ENCODE data around the gene PSIP1. TPM values are rescaled to one million over a fixed set of nuclear protein-coding genes. Genes with fewer than 3 reads are reported as not detected.

PSIP1 gene
- total and polyA plus RNA-seq, 2 donors (not counting 1 experiment from before 2014, with no cell fraction given), result 51.2 to 73.3 TPM

DNA sequence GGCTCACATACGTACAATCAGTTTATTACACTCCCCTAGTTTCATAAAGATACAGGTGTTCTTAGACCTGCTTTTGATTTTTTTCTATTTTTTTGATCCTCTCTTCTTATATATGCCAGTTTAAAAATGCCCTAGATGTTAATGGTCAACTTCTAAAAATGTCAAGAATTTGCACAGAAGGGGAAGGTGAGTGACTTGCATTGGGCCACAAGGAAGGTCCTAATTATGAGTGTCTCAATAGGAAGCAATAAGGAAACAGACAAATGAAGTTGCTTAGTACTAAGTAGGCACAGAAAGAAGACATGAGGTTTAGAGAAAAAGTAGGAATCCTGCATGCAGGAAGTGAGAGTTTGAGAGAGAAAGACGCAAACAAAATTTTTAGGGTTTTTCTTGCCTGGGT is 38.8 kb upstream of the PSIP1 start:
- Histone ChIP-seq H3K27ac (ENCODE audit: insufficient read depth, low read length) (no peak overlapping the region), H4K20me1 (ENCODE audit: control insufficient read depth, extremely low read depth, insufficient read depth, low read length) (no peaks in the 10 kb centered on the region), H3K4me3 (replicated peaks in 1 of 4; ENCODE audit: control extremely low read depth in 1 of 4, insufficient read depth in 1 of 4, low read depth in 3 of 4, low read length in 4 of 4) (no peak overlapping the region), H3K4me1 (ENCODE audit: control insufficient read depth, extremely low read depth, insufficient read depth, low read length) (no peaks in the 10 kb centered on the region), H3K27me3 (ENCODE audit: control insufficient read depth, insufficient read depth, low read length) (no peaks in the 10 kb centered on the region), H3K9me3 (ENCODE audit: control insufficient read depth, insufficient read depth, low read depth, low read length) (no peaks in the 10 kb centered on the region), H3K4me2 (ENCODE audit: extremely low read depth, insufficient read depth, low read length) (no peak overlapping the region), H2AFZ (ENCODE audit: low read length) (no peak overlapping the region), H3K9ac (ENCODE audit: insufficient read depth, low read length) (no peak overlapping the region), H3K36me3 (ENCODE audit: control insufficient read depth, insufficient read depth, low read length) (no peaks in the 10 kb centered on the region), H3K79me2 (ENCODE audit: control insufficient read depth, insufficient read depth, low read length) (no peaks in the 10 kb centered on the region)
- no peak for DNase-seq (ENCODE audit: low read depth in 2 of 2)
- TF ChIP-seq EZH2 (IDR thresholded peaks at IDR 0.05; ENCODE audit: low read length, missing control alignments), result no peak

DNA sequence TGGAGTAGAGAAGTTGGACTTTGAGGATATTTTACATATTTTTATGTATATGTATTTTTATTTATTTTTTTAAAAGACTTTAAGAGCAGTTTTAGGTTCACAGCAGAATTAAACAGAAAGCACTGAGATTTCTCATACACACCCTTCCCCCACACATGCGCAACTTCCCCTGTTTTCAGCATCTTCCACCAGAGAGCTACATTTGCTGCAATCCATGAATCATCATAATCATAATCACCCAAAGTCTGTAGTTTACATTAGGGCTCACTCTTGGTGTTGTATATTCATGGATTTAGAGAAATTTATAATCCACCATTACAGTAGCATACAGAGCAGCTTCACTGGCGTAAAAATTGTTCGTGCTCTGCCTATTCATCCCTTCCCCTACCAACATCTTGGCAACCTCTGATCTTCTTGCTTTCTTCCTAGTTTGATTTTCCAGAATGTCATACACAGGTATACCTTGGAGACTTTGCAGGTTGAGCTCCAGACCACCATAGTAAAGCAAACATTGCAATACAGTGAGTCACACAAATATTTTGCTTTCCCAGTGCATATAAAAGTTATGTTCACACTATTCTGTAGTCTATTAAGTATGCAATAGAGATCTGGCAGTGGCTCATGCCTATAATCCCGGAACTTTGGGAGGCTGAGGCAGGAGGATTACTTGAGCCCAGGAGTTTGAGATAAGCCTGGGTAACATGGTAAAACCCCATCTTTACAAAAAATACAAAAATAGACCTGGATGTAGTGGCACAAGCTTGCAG is 32.5 kb upstream of the PSIP1 start:
- DNase-seq (ENCODE audit: low read depth in 2 of 2), result peak in 1 of 2 donors; percentile 52
- no peak overlapping the region for H3K4me2 ChIP-seq (ENCODE audit: extremely low read depth, insufficient read depth, low read length)

DNA sequence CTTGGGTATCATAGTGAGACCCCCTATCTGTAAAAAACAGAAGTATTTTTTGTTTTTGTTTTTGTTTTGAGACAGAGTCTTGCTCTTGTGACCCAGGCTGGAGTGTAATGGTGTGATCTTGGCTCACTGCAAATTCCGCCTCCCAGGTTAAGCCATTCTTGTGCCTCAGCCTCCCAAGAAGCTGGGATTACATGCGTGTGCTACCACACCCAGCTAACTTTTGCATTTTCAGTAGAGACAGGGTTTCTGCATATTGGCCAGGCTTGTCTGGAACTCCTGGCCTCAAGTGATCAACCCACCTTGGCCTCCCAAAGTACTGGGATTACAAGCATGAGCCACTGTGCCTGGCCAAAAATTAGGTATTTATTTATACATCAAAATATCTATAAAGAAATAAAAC is 31.9 kb upstream of the PSIP1 start:
- H3K4me3 ChIP-seq (replicated peaks in 1 of 4; ENCODE audit: control extremely low read depth in 1 of 4, insufficient read depth in 1 of 4, low read depth in 3 of 4, low read length in 4 of 4), result no peak overlapping the region
- no peaks in the 10 kb centered on the region for H4K20me1 ChIP-seq (ENCODE audit: control insufficient read depth, extremely low read depth, insufficient read depth, low read length)
- TF ChIP-seq, protein P1, sequence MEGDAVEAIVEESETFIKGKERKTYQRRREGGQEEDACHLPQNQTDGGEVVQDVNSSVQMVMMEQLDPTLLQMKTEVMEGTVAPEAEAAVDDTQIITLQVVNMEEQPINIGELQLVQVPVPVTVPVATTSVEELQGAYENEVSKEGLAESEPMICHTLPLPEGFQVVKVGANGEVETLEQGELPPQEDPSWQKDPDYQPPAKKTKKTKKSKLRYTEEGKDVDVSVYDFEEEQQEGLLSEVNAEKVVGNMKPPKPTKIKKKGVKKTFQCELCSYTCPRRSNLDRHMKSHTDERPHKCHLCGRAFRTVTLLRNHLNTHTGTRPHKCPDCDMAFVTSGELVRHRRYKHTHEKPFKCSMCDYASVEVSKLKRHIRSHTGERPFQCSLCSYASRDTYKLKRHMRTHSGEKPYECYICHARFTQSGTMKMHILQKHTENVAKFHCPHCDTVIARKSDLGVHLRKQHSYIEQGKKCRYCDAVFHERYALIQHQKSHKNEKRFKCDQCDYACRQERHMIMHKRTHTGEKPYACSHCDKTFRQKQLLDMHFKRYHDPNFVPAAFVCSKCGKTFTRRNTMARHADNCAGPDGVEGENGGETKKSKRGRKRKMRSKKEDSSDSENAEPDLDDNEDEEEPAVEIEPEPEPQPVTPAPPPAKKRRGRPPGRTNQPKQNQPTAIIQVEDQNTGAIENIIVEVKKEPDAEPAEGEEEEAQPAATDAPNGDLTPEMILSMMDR (conservative IDR thresholded peaks at IDR 0.05 in 1 of 2, IDR thresholded peaks at IDR 0.05 in 1 of 2; ENCODE audit: low read depth in 1 of 2, low read length in 2 of 2), result no peak
- TF ChIP-seq EZH2 (IDR thresholded peaks at IDR 0.05; ENCODE audit: low read length, missing control alignments), result no peak
- H3K4me2 ChIP-seq (ENCODE audit: extremely low read depth, insufficient read depth, low read length), result no peak overlapping the region
- H3K36me3 ChIP-seq (ENCODE audit: control insufficient read depth, insufficient read depth, low read length), result no peaks in the 10 kb centered on the region
- H3K4me1 ChIP-seq (ENCODE audit: control insufficient read depth, extremely low read depth, insufficient read depth, low read length), result no peaks in the 10 kb centered on the region
- H3K27ac ChIP-seq (ENCODE audit: insufficient read depth, low read length), result no peak overlapping the region
- no peak for DNase-seq (ENCODE audit: low read depth in 2 of 2)
- H3K79me2 ChIP-seq (ENCODE audit: control insufficient read depth, insufficient read depth, low read length), result no peaks in the 10 kb centered on the region
- H3K9ac ChIP-seq (ENCODE audit: insufficient read depth, low read length), result no peak overlapping the region
- no peaks in the 10 kb centered on the region for H3K9me3 ChIP-seq (ENCODE audit: control insufficient read depth, insufficient read depth, low read depth, low read length)
- no peak overlapping the region for H2AFZ ChIP-seq (ENCODE audit: low read length)
- no peaks in the 10 kb centered on the region for H3K27me3 ChIP-seq (ENCODE audit: control insufficient read depth, insufficient read depth, low read length)

More for the DNA sequence above, 32.5 kb upstream of the PSIP1 start:
- Histone ChIP-seq H3K9ac (ENCODE audit: insufficient read depth, low read length) (no peak overlapping the region), H3K27me3 (ENCODE audit: control insufficient read depth, insufficient read depth, low read length) (no peaks in the 10 kb centered on the region), H2AFZ (ENCODE audit: low read length) (no peak overlapping the region), H3K27ac (ENCODE audit: insufficient read depth, low read length) (no peak overlapping the region), H3K79me2 (ENCODE audit: control insufficient read depth, insufficient read depth, low read length) (no peaks in the 10 kb centered on the region), H3K4me1 (ENCODE audit: control insufficient read depth, extremely low read depth, insufficient read depth, low read length) (no peaks in the 10 kb centered on the region), H3K36me3 (ENCODE audit: control insufficient read depth, insufficient read depth, low read length) (no peaks in the 10 kb centered on the region), H3K4me3 (replicated peaks in 1 of 4; ENCODE audit: control extremely low read depth in 1 of 4, insufficient read depth in 1 of 4, low read depth in 3 of 4, low read length in 4 of 4) (no peak overlapping the region), H4K20me1 (ENCODE audit: control insufficient read depth, extremely low read depth, insufficient read depth, low read length) (no peaks in the 10 kb centered on the region), H3K9me3 (ENCODE audit: control insufficient read depth, insufficient read depth, low read depth, low read length) (no peaks in the 10 kb centered on the region)
- TF ChIP-seq, protein P1 (conservative IDR thresholded peaks at IDR 0.05 in 1 of 2, IDR thresholded peaks at IDR 0.05 in 1 of 2; ENCODE audit: low read depth in 1 of 2, low read length in 2 of 2), result no peak
- TF ChIP-seq EZH2 (IDR thresholded peaks at IDR 0.05; ENCODE audit: low read length, missing control alignments), result no peak

Measured in fibroblast of lung (primary cell).